ENCODE measurements around the gene LAT. TPM values are rescaled to one million over a fixed set of nuclear protein-coding genes. Genes with fewer than 3 reads are reported as not detected.

The LAT gene
- total and polyA plus RNA-seq, 2 of the 13 experiments (the other 11 are each of a cell fraction or from before 2014, with no cell fraction given), result 2.0 to 3.0 TPM

- no peak for TF ChIP-seq ZFP36L2 (CRISPR knock-in tag; IDR thresholded peaks at IDR 0.05)
- 0 out of 2 replicates have a peak, but pooled peaks have one; percentile 24 for TF ChIP-seq ZNF891 (CRISPR knock-in tag; IDR thresholded peaks at IDR 0.05)
- FAIRE-seq (no peak), ATAC-seq (peak; percentile 3; the same call in 2 of the 3 replicates), DNase-seq (ENCODE audit: low spot score) (no peak)
- WGBS (ENCODE audit: low lambda C conversion rate), result 98% methylated on average over 11 of the region's 19 CpGs
- no TSS peak for BruUV-seq (replicated peaks)
- no peaks in the 10 kb centered on the region for H3K27me3 ChIP-seq (ENCODE audit: control insufficient read depth in 1 of 2, insufficient read depth in 2 of 2, low read length in 2 of 2)
- peaks cover 15 to 45% of the 10 kb centered on the region in 2 experiments for H3K36me3 ChIP-seq (replicated peaks in 1 of 2; ENCODE audit: control insufficient read depth in 1 of 2, insufficient read depth in 2 of 2, low read length in 2 of 2)
- no peak overlapping the region for H3K4me3 ChIP-seq (replicated peaks in 1 of 3; ENCODE audit: insufficient read depth in 1 of 3, low read depth in 2 of 3, low read length in 3 of 3)
- in situ Hi-C loops (cut with HindIII; ENCODE audit: extremely low pct_ligation_motif_present, low pct_unique_long_range_greater_than_20kb) (no loop called here), intact Hi-C loops (cut with micrococcal nuclease; ENCODE audit: unreplicated experiment) (no loop called here)
- POLR2A ChIA-PET, result no interaction called here
- CTCF ChIA-PET (ENCODE audit: low intra/inter-chr PET ratio, low total read pairs), result no interaction called here
- no peak overlapping the region for H2AFZ ChIP-seq (ENCODE audit: low read length)
- no peak overlapping the region for H3K9ac ChIP-seq (ENCODE audit: insufficient read depth, low read depth, low read length)
- H3K4me1 ChIP-seq (ENCODE audit: insufficient read depth, low read length), result no peaks in the 10 kb centered on the region
- H3K27ac ChIP-seq (ENCODE audit: extremely low read length, insufficient read depth, low read length), result no peak overlapping the region
- H3K9me3 ChIP-seq (ENCODE audit: low read length), result no peaks in the 10 kb centered on the region
- H4K20me1 ChIP-seq (ENCODE audit: insufficient read depth, low read length), result no peaks in the 10 kb centered on the region; the same call in 1 of the 2 replicates
- H3K4me2 ChIP-seq (ENCODE audit: low read depth, low read length), result no peak overlapping the region
- no peaks in the 10 kb centered on the region for H3K79me2 ChIP-seq (ENCODE audit: insufficient read depth, low read length)
Measured at GRCh38 chr16:28985211-28986041, 574 bp downstream of the LAT start.

- WGBS (ENCODE audit: low lambda C conversion rate), result 89% methylated on average over 8 of the region's 9 CpGs
- BruUV-seq (replicated peaks), result no TSS peak
Measured at GRCh38 chr16:28986046-28986445, 1.2 kb downstream of the LAT start.

More at GRCh38 chr16:28986046-28986445, 1.2 kb downstream of the LAT start:
- ATAC-seq (no peak), FAIRE-seq (no peak), DNase-seq (ENCODE audit: low spot score) (no peak)
- no peaks in the 10 kb centered on the region for H3K79me2 ChIP-seq (ENCODE audit: insufficient read depth, low read length)
- ChIA-PET POLR2A (no interaction called here), CTCF (ENCODE audit: low intra/inter-chr PET ratio, low total read pairs) (no interaction called here)
- H2AFZ ChIP-seq (ENCODE audit: low read length), result no peak overlapping the region
- H3K4me2 ChIP-seq (ENCODE audit: low read depth, low read length), result no peak overlapping the region
- intact Hi-C loops (cut with micrococcal nuclease; ENCODE audit: unreplicated experiment), result no loop called here
- H3K4me1 ChIP-seq (ENCODE audit: insufficient read depth, low read length), result peaks cover 2% of the 10 kb centered on the region
- no peaks in the 10 kb centered on the region for H3K9me3 ChIP-seq (ENCODE audit: low read length)
- H3K27ac ChIP-seq (ENCODE audit: extremely low read length, insufficient read depth, low read length), result no peak overlapping the region
- H4K20me1 ChIP-seq (ENCODE audit: insufficient read depth, low read length), result no peaks in the 10 kb centered on the region; the same call in 1 of the 2 replicates
- H3K4me3 ChIP-seq (replicated peaks in 1 of 3; ENCODE audit: insufficient read depth in 1 of 3, low read depth in 2 of 3, low read length in 3 of 3), result no peak overlapping the region
- H3K27me3 ChIP-seq (ENCODE audit: control insufficient read depth in 1 of 2, insufficient read depth in 2 of 2, low read length in 2 of 2), result no peaks in the 10 kb centered on the region
- in situ Hi-C loops (cut with HindIII; ENCODE audit: extremely low pct_ligation_motif_present, low pct_unique_long_range_greater_than_20kb), result no loop called here
- peaks cover 15 to 41% of the 10 kb centered on the region in 2 experiments; a peak in 4 of 5 replicates for H3K36me3 ChIP-seq (replicated peaks in 1 of 2; ENCODE audit: control insufficient read depth in 1 of 2, insufficient read depth in 2 of 2, low read length in 2 of 2)
- TF ChIP-seq CHCHD3 (CRISPR knock-in tag; IDR thresholded peaks at IDR 0.05) (no peak), ZNF383 (CRISPR knock-in tag; IDR thresholded peaks at IDR 0.05; ENCODE audit: borderline replicate concordance) (no peak), EZH2 (conservative IDR thresholded peaks at IDR 0.05; ENCODE audit: low read depth, low read length) (no peak), FOXK2 (IDR thresholded peaks at IDR 0.05) (no peak)
- H3K9ac ChIP-seq (ENCODE audit: insufficient read depth, low read depth, low read length), result no peak overlapping the region

Data from HepG2 (cell line).